Kidney epithelial cell (primary cell): ENCODE data around the gene CREB3. TPM values are rescaled to one million over a fixed set of nuclear protein-coding genes. Genes with fewer than 3 reads are reported as not detected.

Experiments
- DNase-seq: peaks from one replicate; pipeline ENCODE4 v3.0.0-alpha.2; 2010; ENCODE audit warnings: low read depth
- H3K27me3 ChIP-seq: 2 replicates; pipeline ENCODE4 v1.6.0; 2011; ENCODE audit warnings: low read length; ENCODE audit not compliant: control insufficient read depth, insufficient read depth
- H3K36me3 ChIP-seq: 2 replicates; pipeline ENCODE4 v1.5.1; 2011; ENCODE audit warnings: low read length; ENCODE audit not compliant: control insufficient read depth, insufficient read depth
- H3K4me3 ChIP-seq: 2 replicates; pipeline ENCODE4 v1.5.1; 2011; ENCODE audit warnings: low read depth, mild to moderate bottlenecking, control low read depth, low read length
- total RNA-seq: library from RNA; depleted of rRNA; stranded (reverse); fragments of >200 nt; gene quantifications from 2 replicates; pipeline ENCODE4 v1.2.3, GENCODE V29; 2015
- TF ChIP-seq, protein P1 (sequence below): IDR thresholded peaks from 2 replicates; pipeline ENCODE4 v1.5.1; 2011; ENCODE audit warnings: mild to moderate bottlenecking, moderate library complexity, low read length, control low read depth, inconsistent platforms; ENCODE audit not compliant: insufficient read depth, poor library complexity, severe bottlenecking

The CREB3 gene
- total RNA-seq, 1 donor from 2014 or later, result 87.5 TPM

DNA sequence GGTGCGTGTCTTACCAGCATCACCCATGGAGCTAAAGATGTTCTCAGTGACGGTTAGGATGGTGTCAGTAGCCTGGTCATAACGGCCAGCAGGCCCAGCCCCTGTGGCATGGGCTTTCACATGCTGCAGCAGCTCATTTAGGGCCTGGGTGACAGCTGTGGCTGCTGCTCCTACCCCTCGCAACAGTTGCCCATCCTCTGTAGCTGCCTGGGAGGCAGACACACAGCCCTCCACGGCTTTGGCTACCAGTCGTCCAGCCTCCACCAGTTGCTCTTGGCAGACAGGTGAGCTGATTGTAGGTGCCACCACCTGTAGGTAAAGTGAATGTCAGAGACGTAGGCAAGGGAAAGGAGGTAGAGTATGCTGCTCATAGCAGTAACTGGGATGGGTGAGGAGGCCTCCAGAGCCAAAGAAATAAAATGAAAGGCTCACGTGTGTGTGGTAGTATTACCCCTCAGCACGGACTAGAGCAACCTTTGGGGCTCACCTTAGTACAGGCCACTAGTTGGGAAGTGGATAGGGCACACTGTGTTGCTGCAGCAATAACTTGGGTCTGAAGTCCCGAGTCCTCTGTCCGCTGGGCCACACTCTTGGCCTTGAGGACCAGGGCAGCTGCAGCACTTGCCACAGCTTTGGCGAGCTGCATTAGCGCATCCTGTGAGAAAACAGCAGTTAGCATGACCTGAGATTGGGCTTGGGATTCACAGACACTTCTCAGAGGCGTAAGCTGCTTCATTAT lies 15.2 kb upstream of the CREB3 start:
- Histone ChIP-seq H3K27me3 (no peaks in the 10 kb centered on the region), H3K36me3 (peaks cover 15% of the 10 kb centered on the region), H3K4me3 (no peak overlapping the region)
- DNase-seq, result no peak
- TF ChIP-seq, protein P1, sequence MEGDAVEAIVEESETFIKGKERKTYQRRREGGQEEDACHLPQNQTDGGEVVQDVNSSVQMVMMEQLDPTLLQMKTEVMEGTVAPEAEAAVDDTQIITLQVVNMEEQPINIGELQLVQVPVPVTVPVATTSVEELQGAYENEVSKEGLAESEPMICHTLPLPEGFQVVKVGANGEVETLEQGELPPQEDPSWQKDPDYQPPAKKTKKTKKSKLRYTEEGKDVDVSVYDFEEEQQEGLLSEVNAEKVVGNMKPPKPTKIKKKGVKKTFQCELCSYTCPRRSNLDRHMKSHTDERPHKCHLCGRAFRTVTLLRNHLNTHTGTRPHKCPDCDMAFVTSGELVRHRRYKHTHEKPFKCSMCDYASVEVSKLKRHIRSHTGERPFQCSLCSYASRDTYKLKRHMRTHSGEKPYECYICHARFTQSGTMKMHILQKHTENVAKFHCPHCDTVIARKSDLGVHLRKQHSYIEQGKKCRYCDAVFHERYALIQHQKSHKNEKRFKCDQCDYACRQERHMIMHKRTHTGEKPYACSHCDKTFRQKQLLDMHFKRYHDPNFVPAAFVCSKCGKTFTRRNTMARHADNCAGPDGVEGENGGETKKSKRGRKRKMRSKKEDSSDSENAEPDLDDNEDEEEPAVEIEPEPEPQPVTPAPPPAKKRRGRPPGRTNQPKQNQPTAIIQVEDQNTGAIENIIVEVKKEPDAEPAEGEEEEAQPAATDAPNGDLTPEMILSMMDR, result no peak

DNA sequence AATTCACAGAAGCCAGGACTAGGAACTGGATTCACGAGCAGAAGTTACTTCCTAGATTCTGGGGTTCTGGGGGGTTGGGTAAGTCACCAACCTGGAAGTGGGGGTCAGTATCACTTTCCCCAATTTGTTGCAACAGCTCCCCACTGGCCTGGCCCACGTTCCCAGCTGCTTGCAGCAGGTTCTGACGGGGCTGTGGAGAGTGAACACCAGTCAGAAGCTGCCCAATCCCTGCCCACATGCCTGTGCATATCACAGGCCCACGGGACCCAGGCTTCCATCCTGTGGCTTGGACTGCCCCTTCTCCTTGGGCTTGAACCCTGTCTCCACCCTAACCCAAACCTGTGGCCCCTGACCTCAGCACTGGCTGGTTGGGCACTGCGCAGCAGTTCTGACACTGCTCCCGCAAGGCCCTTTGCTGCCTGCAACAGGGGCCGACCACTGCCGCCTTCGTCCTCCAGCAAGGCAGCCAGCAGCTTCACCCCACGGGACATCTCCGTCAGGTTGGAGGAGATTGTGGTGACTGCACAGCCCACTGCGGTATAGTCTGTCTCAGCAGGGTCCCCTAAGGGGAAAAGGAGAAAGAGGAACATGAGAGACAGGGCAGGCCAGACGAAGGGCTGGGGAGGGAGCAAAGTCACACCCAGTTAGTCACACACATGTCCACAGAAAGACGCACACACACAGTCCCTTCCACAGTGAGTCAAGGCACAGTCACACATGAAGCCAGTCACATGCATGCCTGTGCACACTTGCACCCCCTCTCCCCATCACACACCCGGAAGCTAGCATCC lies 13.6 kb upstream of the CREB3 start:
- peaks cover 16% of the 10 kb centered on the region for H3K36me3 ChIP-seq
- no peak overlapping the region for H3K4me3 ChIP-seq
- H3K27me3 ChIP-seq, result no peaks in the 10 kb centered on the region
- no peak for DNase-seq
- TF ChIP-seq, protein P1, result no peak

DNA sequence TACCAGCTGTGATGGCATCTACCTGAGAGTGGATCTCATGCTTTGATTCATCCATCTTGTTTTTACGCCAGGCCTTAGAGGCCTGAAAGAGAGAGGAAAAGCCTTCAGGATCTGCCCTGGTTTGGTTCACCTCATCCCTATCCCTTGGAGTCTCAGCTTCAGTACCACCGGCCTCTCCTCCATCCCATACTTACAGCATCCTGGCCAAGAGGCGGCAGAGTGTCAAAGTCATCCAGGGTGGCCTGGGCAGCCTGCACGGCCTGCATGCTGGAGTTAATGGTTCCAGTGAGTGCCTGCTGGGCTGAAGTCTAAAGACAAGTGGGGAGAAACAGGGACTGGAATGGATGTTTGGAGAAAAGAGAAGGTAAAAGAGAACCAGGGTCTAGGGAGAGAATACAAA lies 12.9 kb upstream of the CREB3 start:
- TF ChIP-seq, protein P1, result no peak
- H3K36me3 ChIP-seq, result peaks cover 11% of the 10 kb centered on the region
- no peak overlapping the region for H3K4me3 ChIP-seq
- no peaks in the 10 kb centered on the region for H3K27me3 ChIP-seq
- DNase-seq, result no peak

DNA sequence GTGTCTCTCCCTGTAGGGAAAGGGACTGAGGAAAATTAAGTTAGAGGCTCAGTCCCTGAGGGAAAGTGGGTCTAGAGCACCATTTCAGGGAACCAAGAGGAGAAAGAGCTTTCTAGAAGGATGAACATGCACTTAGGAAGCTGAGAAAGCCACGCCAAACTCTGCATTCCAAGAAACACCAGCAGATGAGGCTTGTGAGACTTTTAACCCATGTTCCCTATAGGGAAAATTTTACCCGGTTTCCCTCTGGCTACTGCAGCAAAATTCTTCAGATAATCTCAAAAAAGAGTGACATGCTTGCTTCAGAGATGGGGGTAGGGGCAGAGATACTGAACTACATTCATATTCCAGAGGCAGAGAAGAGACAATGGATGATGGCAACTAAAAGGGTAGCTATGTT lies 9.0 kb upstream of the CREB3 start:
- H3K4me3 ChIP-seq, result no peak overlapping the region
- TF ChIP-seq, protein P1, result no peak
- peaks cover 8% of the 10 kb centered on the region for H3K36me3 ChIP-seq
- H3K27me3 ChIP-seq, result no peaks in the 10 kb centered on the region
- DNase-seq, result no peak

DNA sequence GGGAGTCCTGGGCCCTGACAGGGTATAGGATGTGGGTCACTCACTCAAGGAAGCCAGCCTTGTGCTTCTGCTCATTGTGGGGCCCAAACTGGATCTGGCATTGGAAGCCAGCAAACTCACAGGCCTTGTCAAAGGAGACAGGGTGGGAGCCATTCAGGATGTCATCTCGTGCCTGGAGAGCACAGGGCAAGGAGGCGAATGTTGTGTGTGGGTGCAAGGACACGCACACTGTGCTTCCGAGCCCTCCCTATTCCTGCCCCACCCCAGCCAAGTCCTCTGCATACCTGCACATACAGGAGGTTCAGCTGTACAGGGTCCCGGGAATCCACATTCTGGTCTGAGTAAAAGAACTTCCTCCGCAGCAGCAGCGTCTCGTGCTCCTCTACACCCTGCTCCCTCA lies 8.6 kb upstream of the CREB3 start:
- H3K4me3 ChIP-seq, result no peak overlapping the region
- DNase-seq, result no peak
- TF ChIP-seq, protein P1, result no peak
- H3K27me3 ChIP-seq, result no peaks in the 10 kb centered on the region
- H3K36me3 ChIP-seq, result peaks cover 8% of the 10 kb centered on the region
